ENCODE measurements around the gene PGP.

The PGP gene

DNA sequence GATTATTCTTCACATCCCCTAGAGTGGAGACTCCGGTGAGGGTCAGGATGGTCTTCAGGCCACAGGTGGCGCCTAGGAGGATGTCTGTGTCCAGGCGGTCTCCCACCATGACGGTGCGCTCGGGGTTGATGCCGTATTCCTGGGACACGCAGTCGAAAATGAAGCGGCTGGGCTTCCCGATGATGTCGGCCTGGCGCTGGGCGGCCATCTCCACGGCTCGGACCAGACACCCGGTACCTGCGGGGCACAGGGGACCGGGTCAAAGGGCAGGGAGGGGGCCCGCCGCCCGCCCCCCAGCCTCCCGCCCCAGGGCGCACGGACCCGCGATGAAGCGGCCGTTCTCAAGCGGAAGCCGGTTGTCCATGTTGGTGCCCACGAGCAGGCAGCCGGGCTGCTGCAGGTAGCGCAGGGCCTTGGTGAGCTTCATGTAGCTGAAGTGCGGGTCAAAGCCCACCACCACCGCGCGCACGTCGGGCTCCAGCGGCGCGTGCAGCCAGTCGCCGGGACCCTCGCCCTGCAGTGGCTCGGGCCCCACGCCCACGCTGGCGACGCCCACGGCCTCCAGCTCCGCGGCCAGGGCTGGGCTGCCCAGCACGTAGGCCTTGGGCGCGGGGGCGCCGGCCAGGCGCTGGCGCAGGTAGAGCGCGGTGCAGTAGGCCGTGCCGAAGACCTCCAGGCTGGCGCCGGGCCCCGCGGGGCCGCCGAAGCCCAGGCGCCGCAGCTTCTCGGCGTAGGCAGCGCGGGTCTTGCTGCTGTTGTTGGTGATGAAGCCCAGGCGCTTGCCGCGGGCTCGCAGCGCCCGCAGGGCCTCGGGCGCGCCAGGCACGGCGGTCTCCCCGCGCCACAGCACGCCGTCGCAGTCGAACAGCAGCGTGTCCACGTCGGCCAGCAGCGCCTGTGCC, 572 bp downstream of the PGP start:
- H2BK12ac ChIP-seq (ENCODE audit: low read length in 2 of 2), result peak overlapping the region in 1 of 2 experiments; percentile 80
- peak overlapping the region; percentile 73 to 95 for H3K18ac ChIP-seq (ENCODE audit: low read depth in 1 of 2, low read length in 2 of 2)
- no peak overlapping the region for H2BK5ac ChIP-seq (ENCODE audit: low read depth, low read length, poor library complexity, severe bottlenecking)
- no peak overlapping the region for H3K27ac ChIP-seq (ENCODE audit: low read length, poor library complexity, severe bottlenecking)
- H3K4ac ChIP-seq (ENCODE audit: low read depth in 1 of 2, low read length in 2 of 2), result peak overlapping the region; percentile 50 to 85
- 1% methylated on average over 71 of the region's 98 CpGs for WGBS
- H3K36me3 ChIP-seq (ENCODE audit: control insufficient read depth in 1 of 2, insufficient read depth in 2 of 2, low read depth in 1 of 2, low read length in 2 of 2), result peaks cover 11 to 34% of the 10 kb centered on the region in 2 experiments
- H2BK15ac ChIP-seq (ENCODE audit: low read depth, poor library complexity, severe bottlenecking), result peak overlapping the region; percentile 75
- H2AFZ ChIP-seq (ENCODE audit: low read depth, low read length), result peak overlapping the region; percentile 39
- peak overlapping the region; percentile 95 for H3K4me2 ChIP-seq (ENCODE audit: low read length, poor library complexity, severe bottlenecking)
- DNase-seq, result no peak
- peak overlapping the region; percentile 86 for H3K9ac ChIP-seq (ENCODE audit: low read length)
- peak overlapping the region; percentile 14 for H4K8ac ChIP-seq (ENCODE audit: low read length)
- H3K27me3 ChIP-seq (ENCODE audit: control insufficient read depth in 1 of 2, insufficient read depth in 1 of 2, low read length in 2 of 2), result no peaks in the 10 kb centered on the region
- H3K14ac ChIP-seq (ENCODE audit: low read length in 2 of 2), result peak overlapping the region in 1 of 2 experiments; percentile 94
- peak overlapping the region; percentile 79 for H4K91ac ChIP-seq (ENCODE audit: low read length)
- H3K4me1 ChIP-seq (ENCODE audit: control insufficient read depth, insufficient read depth, low read depth, low read length), result peaks cover 34% of the 10 kb centered on the region
- H2AK5ac ChIP-seq (ENCODE audit: low read length, severe bottlenecking), result no peak overlapping the region
- H3K23ac ChIP-seq (ENCODE audit: low read length in 2 of 2), result peak overlapping the region in 1 of 2 experiments; percentile 91
- H3K9me3 ChIP-seq (ENCODE audit: control insufficient read depth, low read length), result no peaks in the 10 kb centered on the region
- peak overlapping the region; percentile 81 to 91 for H3K4me3 ChIP-seq (ENCODE audit: insufficient read depth in 1 of 2, low read depth in 1 of 2, low read length in 2 of 2)
- peaks cover 17% of the 10 kb centered on the region for H3K79me1 ChIP-seq (replicated peaks; ENCODE audit: low read length, poor library complexity, severe bottlenecking)
- H2BK120ac ChIP-seq (ENCODE audit: low read depth, low read length), result peak overlapping the region; percentile 54

DNA sequence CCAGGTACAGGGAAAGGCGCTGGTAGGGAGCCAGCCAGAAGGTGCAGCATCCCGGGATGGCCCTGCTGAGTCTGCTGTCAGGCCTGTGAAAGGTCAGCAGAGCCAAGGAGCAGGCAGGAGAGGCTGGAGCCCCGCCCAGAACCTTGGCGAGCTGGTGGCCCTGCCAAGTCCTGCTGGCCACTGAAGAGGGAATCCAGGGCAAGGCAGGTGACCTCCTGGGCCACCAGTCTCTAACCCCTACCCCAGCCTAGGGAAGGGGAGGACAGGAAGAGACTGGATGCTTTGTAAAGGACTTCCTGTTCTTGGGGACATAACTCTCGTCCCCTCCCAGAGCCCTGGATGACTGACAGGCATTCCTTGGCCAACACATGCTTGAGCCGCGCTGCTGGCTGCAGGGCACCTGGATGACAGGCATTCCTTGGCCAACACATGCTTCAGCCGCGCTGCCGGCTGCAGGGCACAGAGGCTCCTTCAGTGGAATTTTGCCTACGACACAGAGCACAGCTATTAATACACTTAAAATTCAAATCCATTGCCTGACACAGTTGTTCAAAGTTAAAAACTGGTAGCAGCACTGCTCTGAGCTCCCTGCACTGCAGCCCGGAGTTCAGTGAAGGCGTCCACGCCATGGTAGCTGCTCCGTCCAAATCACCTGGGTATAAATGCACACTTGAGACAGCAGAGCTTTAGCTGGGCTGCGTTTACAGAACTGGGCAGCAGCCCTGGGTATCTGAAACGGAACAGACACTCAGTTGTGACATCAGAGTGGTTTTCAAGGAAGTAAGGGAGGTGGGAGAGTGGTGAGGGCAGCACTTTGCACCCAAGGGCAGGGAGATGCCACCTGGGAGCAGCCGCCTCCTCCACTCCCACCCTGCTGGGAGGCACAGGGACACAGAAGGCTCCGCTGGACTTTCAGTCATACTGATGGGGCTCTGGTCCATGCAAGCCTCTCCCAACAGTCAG, 2.0 kb downstream of the PGP start:
- H3K27me3 ChIP-seq (ENCODE audit: control insufficient read depth in 1 of 2, insufficient read depth in 1 of 2, low read length in 2 of 2), result no peaks in the 10 kb centered on the region
- H4K8ac ChIP-seq (ENCODE audit: low read length), result no peak overlapping the region
- H2AFZ ChIP-seq (ENCODE audit: low read depth, low read length), result no peak overlapping the region
- H3K4me2 ChIP-seq (ENCODE audit: low read length, poor library complexity, severe bottlenecking), result peak overlapping the region; percentile 95
- H3K27ac ChIP-seq (ENCODE audit: low read length, poor library complexity, severe bottlenecking), result no peak overlapping the region
- H2BK120ac ChIP-seq (ENCODE audit: low read depth, low read length), result no peak overlapping the region
- peaks cover 28% of the 10 kb centered on the region for H3K79me1 ChIP-seq (replicated peaks; ENCODE audit: low read length, poor library complexity, severe bottlenecking)
- peak overlapping the region in 1 of 2 experiments; percentile 81 for H3K4me3 ChIP-seq (ENCODE audit: insufficient read depth in 1 of 2, low read depth in 1 of 2, low read length in 2 of 2)
- peak overlapping the region; percentile 43 for H4K91ac ChIP-seq (ENCODE audit: low read length)
- H3K23ac ChIP-seq (ENCODE audit: low read length in 2 of 2), result peak overlapping the region in 1 of 2 experiments; percentile 74
- no peaks in the 10 kb centered on the region for H3K9me3 ChIP-seq (ENCODE audit: control insufficient read depth, low read length)
- H2BK12ac ChIP-seq (ENCODE audit: low read length in 2 of 2), result peak overlapping the region in 1 of 2 experiments; percentile 31
- H3K18ac ChIP-seq (ENCODE audit: low read depth in 1 of 2, low read length in 2 of 2), result peak overlapping the region in 1 of 2 experiments; percentile 50
- H3K9ac ChIP-seq (ENCODE audit: low read length), result peak overlapping the region; percentile 86
- 82% methylated on average over 18 of the region's 19 CpGs for WGBS
- no peak overlapping the region for H2BK15ac ChIP-seq (ENCODE audit: low read depth, poor library complexity, severe bottlenecking)
- no peak overlapping the region for H2AK5ac ChIP-seq (ENCODE audit: low read length, severe bottlenecking)
- peaks cover 37% of the 10 kb centered on the region for H3K4me1 ChIP-seq (ENCODE audit: control insufficient read depth, insufficient read depth, low read depth, low read length)
- no peak overlapping the region for H2BK5ac ChIP-seq (ENCODE audit: low read depth, low read length, poor library complexity, severe bottlenecking)
- no peak overlapping the region for H3K14ac ChIP-seq (ENCODE audit: low read length in 2 of 2)
- no peak overlapping the region for H3K4ac ChIP-seq (ENCODE audit: low read depth in 1 of 2, low read length in 2 of 2)
- peaks cover 25 to 49% of the 10 kb centered on the region in 2 experiments for H3K36me3 ChIP-seq (ENCODE audit: control insufficient read depth in 1 of 2, insufficient read depth in 2 of 2, low read depth in 1 of 2, low read length in 2 of 2)
- DNase-seq, result no peak

DNA sequence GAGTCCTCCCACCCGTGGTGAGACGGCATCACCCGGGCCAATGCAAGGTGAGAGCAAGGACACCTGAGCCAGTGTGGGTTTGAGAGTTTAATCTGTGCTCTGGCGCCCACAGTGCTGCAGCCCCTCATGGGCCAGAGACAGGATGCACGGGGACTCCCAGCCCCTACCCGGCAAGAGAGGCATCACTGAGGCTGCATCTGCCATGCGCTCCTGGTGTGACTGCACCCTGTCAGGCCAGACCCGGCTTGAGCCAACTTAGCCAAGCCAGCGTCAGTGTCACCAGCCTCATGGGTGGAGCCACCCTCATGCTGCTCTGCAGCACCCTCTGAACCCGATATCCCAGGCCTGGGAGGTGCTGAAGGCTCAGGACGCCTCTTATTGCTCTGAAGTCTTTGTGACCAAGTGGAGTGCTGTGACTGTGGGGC, 2.7 kb downstream of the PGP start:
- Histone ChIP-seq H2AFZ (ENCODE audit: low read depth, low read length) (no peak overlapping the region), H3K4ac (ENCODE audit: low read depth in 1 of 2, low read length in 2 of 2) (no peak overlapping the region), H3K27me3 (ENCODE audit: control insufficient read depth in 1 of 2, insufficient read depth in 1 of 2, low read length in 2 of 2) (no peaks in the 10 kb centered on the region), H2BK120ac (ENCODE audit: low read depth, low read length) (no peak overlapping the region), H2BK12ac (ENCODE audit: low read length in 2 of 2) (no peak overlapping the region), H3K14ac (ENCODE audit: low read length in 2 of 2) (no peak overlapping the region), H3K4me2 (ENCODE audit: low read length, poor library complexity, severe bottlenecking) (no peak overlapping the region), H3K23ac (ENCODE audit: low read length in 2 of 2) (no peak overlapping the region), H3K36me3 (ENCODE audit: control insufficient read depth in 1 of 2, insufficient read depth in 2 of 2, low read depth in 1 of 2, low read length in 2 of 2) (peaks cover 31 to 56% of the 10 kb centered on the region in 2 experiments), H3K9ac (ENCODE audit: low read length) (peak overlapping the region; percentile 86), H3K18ac (ENCODE audit: low read depth in 1 of 2, low read length in 2 of 2) (no peak overlapping the region), H2BK5ac (ENCODE audit: low read depth, low read length, poor library complexity, severe bottlenecking) (no peak overlapping the region), H2AK5ac (ENCODE audit: low read length, severe bottlenecking) (no peak overlapping the region), H4K8ac (ENCODE audit: low read length) (no peak overlapping the region), H3K4me1 (ENCODE audit: control insufficient read depth, insufficient read depth, low read depth, low read length) (peaks cover 37% of the 10 kb centered on the region), H3K4me3 (ENCODE audit: insufficient read depth in 1 of 2, low read depth in 1 of 2, low read length in 2 of 2) (peak overlapping the region in 1 of 2 experiments; percentile 14), H3K79me1 (replicated peaks; ENCODE audit: low read length, poor library complexity, severe bottlenecking) (peaks cover 30% of the 10 kb centered on the region), H3K9me3 (ENCODE audit: control insufficient read depth, low read length) (no peaks in the 10 kb centered on the region), H2BK15ac (ENCODE audit: low read depth, poor library complexity, severe bottlenecking) (peak overlapping the region; percentile 49), H4K91ac (ENCODE audit: low read length) (peak overlapping the region; percentile 47), H3K27ac (ENCODE audit: low read length, poor library complexity, severe bottlenecking) (no peak overlapping the region)
- no peak for DNase-seq
- whole genome bisulfite sequencing, result 92% methylated on average over 11 of the region's 11 CpGs

Data from mesenchymal stem cell (in vitro differentiated cells and primary cell).